GM21737 (cell line): ENCODE results near the gene OR3A2.
"Not testable (repeated sequence)": the region's sequence is repeated elsewhere in the genome, so short reads cannot be mapped to it uniquely, and the experiment has no call there.

Experiments
- ATAC-seq: cut with Tn5 transposase; IDR thresholded peaks from one replicate; pipeline ENCODE4 v1.9.1; 2021; ENCODE audit warnings: mild to moderate bottlenecking, moderate library complexity; ENCODE audit not compliant: unreplicated experiment

The OR3A2 gene

GRCh38 chr17:3295632-3296031, 90.5 kb downstream of the OR3A2 start:
- ATAC-seq: no peak

- not testable (repeated sequence) for ATAC-seq
These were observed 92.6 kb downstream of the OR3A2 start for GRCh38 chr17:3293548-3293947.

GRCh38 chr17:3282901-3283300, 103.2 kb downstream of the OR3A2 start:
- ATAC-seq: no peak

- ATAC-seq: no peak
These were observed 110.0 kb downstream of the OR3A2 start for GRCh38 chr17:3276126-3276525.

GRCh38 chr17:3271072-3271848, 114.8 kb downstream of the OR3A2 start:
- no peak for ATAC-seq

- ATAC-seq: no peak
These were observed 125.5 kb downstream of the OR3A2 start for GRCh38 chr17:3260600-3260999.

GRCh38 chr17:3260163-3260562, 125.9 kb downstream of the OR3A2 start:
- no peak for ATAC-seq

GRCh38 chr17:3256575-3256974, 129.5 kb downstream of the OR3A2 start:
- no peak for ATAC-seq

GRCh38 chr17:3249013-3249412, 137.1 kb downstream of the OR3A2 start:
- not testable (repeated sequence) for ATAC-seq

- ATAC-seq: not testable (repeated sequence)
These were observed 141.3 kb downstream of the OR3A2 start for GRCh38 chr17:3244841-3245240.

GRCh38 chr17:3241044-3241443, 145.1 kb downstream of the OR3A2 start:
- not testable (repeated sequence) for ATAC-seq

GRCh38 chr17:3238685-3239084, 147.4 kb downstream of the OR3A2 start:
- ATAC-seq: not testable (repeated sequence)

- ATAC-seq: not testable (repeated sequence)
These were observed 153.8 kb downstream of the OR3A2 start for GRCh38 chr17:3232300-3232699.
